Fibroblast of lung (primary cell): ENCODE results near the gene TRIM46. TPM values are rescaled to one million over a fixed set of nuclear protein-coding genes. Genes with fewer than 3 reads are reported as not detected.
"Not testable (repeated sequence)": the region's sequence is repeated elsewhere in the genome, so short reads cannot be mapped to it uniquely, and the experiment has no call there.

Experiments
- DNase-seq, 2 donors: peaks; one replicate each; pipeline versions ENCODE4 v3.0.0 to v3.0.0-alpha.2; 2010; ENCODE audit warnings: low read depth in 2 of 2
- H2AFZ ChIP-seq: 2 replicates; pipeline ENCODE4 v1.5.1; 2012; ENCODE audit warnings: low read length, control low read depth, inconsistent platforms
- H3K27ac ChIP-seq: 2 replicates; pipeline ENCODE4 v1.5.1; 2011; ENCODE audit warnings: low read length, control low read depth; ENCODE audit not compliant: insufficient read depth
- H3K27me3 ChIP-seq: 2 replicates; pipeline ENCODE4 v1.5.1; 2011; ENCODE audit warnings: mild to moderate bottlenecking, low read length; ENCODE audit not compliant: control insufficient read depth, insufficient read depth
- H3K36me3 ChIP-seq: 2 replicates; pipeline ENCODE4 v1.5.1; 2011; ENCODE audit warnings: low read length; ENCODE audit not compliant: control insufficient read depth, insufficient read depth
- H3K4me1 ChIP-seq: 2 replicates; pipeline ENCODE4 v1.5.1; 2011; ENCODE audit warnings: low read length; ENCODE audit not compliant: control insufficient read depth, insufficient read depth; ENCODE audit errors: extremely low read depth
- H3K4me2 ChIP-seq: 2 replicates; pipeline ENCODE4 v1.5.1; 2011; ENCODE audit warnings: low read length, control low read depth; ENCODE audit not compliant: insufficient read depth; ENCODE audit errors: extremely low read depth
- H3K4me3 ChIP-seq, 4 experiments: fragments of 200-600 bp in 1 of 4; sonication (generic) in 1 of 4; replicated peaks in 1 of 4; 2 replicates each; pipeline ENCODE4 v1.5.1; 2011 to 2016; ENCODE audit warnings: low read length in 4 of 4, low read depth in 3 of 4, mild to moderate bottlenecking in 3 of 4, control low read depth in 2 of 4, inconsistent platforms in 1 of 4, mixed read lengths in 1 of 4; ENCODE audit not compliant: insufficient read depth in 1 of 4; ENCODE audit errors: control extremely low read depth in 1 of 4
- H3K79me2 ChIP-seq: 2 replicates; pipeline ENCODE4 v1.5.1; 2012; ENCODE audit warnings: mild to moderate bottlenecking, low read length, inconsistent platforms; ENCODE audit not compliant: control insufficient read depth, insufficient read depth
- H3K9ac ChIP-seq: 2 replicates; pipeline ENCODE4 v1.5.1; 2011; ENCODE audit warnings: mild to moderate bottlenecking, low read length, control low read depth; ENCODE audit not compliant: insufficient read depth
- H3K9me3 ChIP-seq: 2 replicates; pipeline ENCODE4 v1.5.1; 2012; ENCODE audit warnings: low read depth, low read length; ENCODE audit not compliant: control insufficient read depth, insufficient read depth
- H4K20me1 ChIP-seq: 2 replicates; pipeline ENCODE4 v1.5.1; 2011; ENCODE audit warnings: low read length; ENCODE audit not compliant: control insufficient read depth, insufficient read depth; ENCODE audit errors: extremely low read depth
- polyA plus RNA-seq, 2 donors: library from polyadenylated mRNA; depleted of rRNA in 1 of 2; stranded (reverse) in 1 of 2; unstranded in 1 of 2; fragments of >200 nt; gene quantifications; 2 replicates each; pipeline ENCODE4 v1.2.1, GENCODE V29; 2011 to 2012; ENCODE audit warnings: missing spikeins in 1 of 2
- total RNA-seq: library from RNA; depleted of rRNA; stranded (reverse); fragments of >200 nt; gene quantifications from 2 replicates; pipeline ENCODE4 v1.2.1, GENCODE V29; 2014

TRIM46 gene
- total and polyA plus RNA-seq, 2 donors (not counting 1 experiment from before 2014, with no cell fraction given), result 1.9 to 4.0 TPM

GRCh38 chr1:155232001-155232978, 58.6 kb downstream of the TRIM46 start:
- H3K9me3 ChIP-seq, H3K79me2 ChIP-seq, H3K9ac ChIP-seq, H3K27me3 ChIP-seq, H3K36me3 ChIP-seq, H3K4me3 ChIP-seq, H2AFZ ChIP-seq, H3K4me1 ChIP-seq, H4K20me1 ChIP-seq, H3K4me2 ChIP-seq, H3K27ac ChIP-seq: not testable (repeated sequence)
- peak; percentile 46 to 80 for DNase-seq

GRCh38 chr1:155233502-155233901, 59.9 kb downstream of the TRIM46 start:
- H3K4me2 ChIP-seq, H3K36me3 ChIP-seq: not testable (repeated sequence)

More at GRCh38 chr1:155233502-155233901, 59.9 kb downstream of the TRIM46 start:
- not testable (repeated sequence) for H3K79me2 ChIP-seq, DNase-seq, H3K4me1 ChIP-seq, H3K27me3 ChIP-seq, H3K9ac ChIP-seq, H3K9me3 ChIP-seq, H3K4me3 ChIP-seq, H2AFZ ChIP-seq, H3K27ac ChIP-seq, H4K20me1 ChIP-seq

Other genes starting within 250 kb of the TRIM46 start
- 8.5 and 10.1 TPM in 2 replicates for gene PMVK, start 237.1 kb upstream of the TRIM46 start, total RNA-seq
- 25.1 and 33.5 TPM in 2 replicates for gene PMVK, start 237.1 kb upstream of the TRIM46 start, polyA plus RNA-seq
- gene PBXIP1, start 217.8 kb upstream of the TRIM46 start, total RNA-seq, result 106 and 113 TPM in 2 replicates
- gene PBXIP1, start 217.8 kb upstream of the TRIM46 start, polyA plus RNA-seq, result 21.1 and 32.8 TPM in 2 replicates
- gene PYGO2, start 212.1 kb upstream of the TRIM46 start, total RNA-seq, result 19.3 and 28.1 TPM in 2 replicates
- 15.3 and 17.4 TPM in 2 replicates for gene PYGO2, start 212.1 kb upstream of the TRIM46 start, polyA plus RNA-seq
- 220 and 245 TPM in 2 replicates for gene SHC1, start 203.1 kb upstream of the TRIM46 start, total RNA-seq
- 277 and 289 TPM in 2 replicates for gene SHC1, start 203.1 kb upstream of the TRIM46 start, polyA plus RNA-seq
- gene CKS1B, start 199.2 kb upstream of the TRIM46 start, total RNA-seq, result 23.9 and 40.3 TPM in 2 replicates
- 55.4 and 176 TPM in 2 replicates for gene CKS1B, start 199.2 kb upstream of the TRIM46 start, polyA plus RNA-seq
- 20.5 and 24.9 TPM in 2 replicates for gene FLAD1, start 190.5 kb upstream of the TRIM46 start, total RNA-seq
- gene FLAD1, start 190.5 kb upstream of the TRIM46 start, polyA plus RNA-seq, result 11.8 and 20.1 TPM in 2 replicates
- gene LENEP, start 180.3 kb upstream of the TRIM46 start, total RNA-seq, result 0.26 TPM in 1 of 2 replicates, not detected in the other
- not detected in 2 replicates for gene LENEP, start 180.3 kb upstream of the TRIM46 start, polyA plus RNA-seq
- gene ZBTB7B, start 171.0 kb upstream of the TRIM46 start, total RNA-seq, result 12.3 and 19.3 TPM in 2 replicates
- 6.2 and 7.0 TPM in 2 replicates for gene ZBTB7B, start 171.0 kb upstream of the TRIM46 start, polyA plus RNA-seq
- under 0.01 and 0.17 TPM in 2 replicates for gene DCST2, start 140.1 kb upstream of the TRIM46 start, total RNA-seq
- gene DCST2, start 140.1 kb upstream of the TRIM46 start, polyA plus RNA-seq, result 0.06 and 0.10 TPM in 2 replicates
- gene DCST1, start 140.0 kb upstream of the TRIM46 start, total RNA-seq, result not detected in 2 replicates
- not detected in 2 replicates for gene DCST1, start 140.0 kb upstream of the TRIM46 start, polyA plus RNA-seq
- gene ADAM15, start 122.5 kb upstream of the TRIM46 start, total RNA-seq, result 49.1 and 58.5 TPM in 2 replicates
- gene ADAM15, start 122.5 kb upstream of the TRIM46 start, polyA plus RNA-seq, result 19.5 and 28.9 TPM in 2 replicates
- gene EFNA4, start 110.1 kb upstream of the TRIM46 start, total RNA-seq, result 2.8 and 3.8 TPM in 2 replicates
- 2.6 and 4.3 TPM in 2 replicates for gene EFNA4, start 110.1 kb upstream of the TRIM46 start, polyA plus RNA-seq
- 0.33 and 0.51 TPM in 2 replicates for gene EFNA3, start 95.0 kb upstream of the TRIM46 start, total RNA-seq
- gene EFNA3, start 95.0 kb upstream of the TRIM46 start, polyA plus RNA-seq, result 0.16 and 0.30 TPM in 2 replicates
- gene EFNA1, start 46.0 kb upstream of the TRIM46 start, total RNA-seq, result 0.26 TPM in 1 of 2 replicates, not detected in the other
- gene EFNA1, start 46.0 kb upstream of the TRIM46 start, polyA plus RNA-seq, result 0.06 and 0.07 TPM in 2 replicates
- gene SLC50A1, start 38.0 kb upstream of the TRIM46 start, total RNA-seq, result 35.4 and 61.1 TPM in 2 replicates
- 29.4 and 36.0 TPM in 2 replicates for gene SLC50A1, start 38.0 kb upstream of the TRIM46 start, polyA plus RNA-seq
- 27.7 and 40.5 TPM in 2 replicates for gene DPM3, start 33.3 kb upstream of the TRIM46 start, total RNA-seq
- 31.9 and 35.4 TPM in 2 replicates for gene DPM3, start 33.3 kb upstream of the TRIM46 start, polyA plus RNA-seq
- 122 and 125 TPM in 2 replicates for gene KRTCAP2, start 545 bp upstream of the TRIM46 start, total RNA-seq
- gene KRTCAP2, start 545 bp upstream of the TRIM46 start, polyA plus RNA-seq, result 123 and 134 TPM in 2 replicates
- 36.8 and 38.3 TPM in 2 replicates for gene THBS3, start 34.0 kb downstream of the TRIM46 start, total RNA-seq
- gene THBS3, start 34.0 kb downstream of the TRIM46 start, polyA plus RNA-seq, result 30.0 and 39.6 TPM in 2 replicates
- gene MTX1, start 34.8 kb downstream of the TRIM46 start, total RNA-seq, result 36.7 and 46.6 TPM in 2 replicates
- gene MTX1, start 34.8 kb downstream of the TRIM46 start, polyA plus RNA-seq, result 42.2 and 52.4 TPM in 2 replicates
- 5.4 and 12.9 TPM in 2 replicates for gene ENTREP3, start 81.6 kb downstream of the TRIM46 start, total RNA-seq
- 8.5 and 14.3 TPM in 2 replicates for gene ENTREP3, start 81.6 kb downstream of the TRIM46 start, polyA plus RNA-seq
- 25.2 and 33.2 TPM in 2 replicates for gene SCAMP3, start 88.5 kb downstream of the TRIM46 start, total RNA-seq
- gene SCAMP3, start 88.5 kb downstream of the TRIM46 start, polyA plus RNA-seq, result 106 and 151 TPM in 2 replicates
- gene CLK2, start 99.7 kb downstream of the TRIM46 start, total RNA-seq, result 21.3 and 26.8 TPM in 2 replicates
- gene CLK2, start 99.7 kb downstream of the TRIM46 start, polyA plus RNA-seq, result 34.0 and 40.9 TPM in 2 replicates
- gene HCN3, start 103.6 kb downstream of the TRIM46 start, total RNA-seq, result 0.99 and 1.0 TPM in 2 replicates
- 0.79 and 0.86 TPM in 2 replicates for gene HCN3, start 103.6 kb downstream of the TRIM46 start, polyA plus RNA-seq
- gene PKLR, start 127.6 kb downstream of the TRIM46 start, total RNA-seq, result not detected in 2 replicates
- not detected in 2 replicates for gene PKLR, start 127.6 kb downstream of the TRIM46 start, polyA plus RNA-seq
- 279 and 840 TPM in 2 replicates for gene FDPS, start 135.0 kb downstream of the TRIM46 start, total RNA-seq
- gene FDPS, start 135.0 kb downstream of the TRIM46 start, polyA plus RNA-seq, result 399 TPM in 2 replicates
- 9.8 and 12.6 TPM in 2 replicates for gene RUSC1, start 147.0 kb downstream of the TRIM46 start, total RNA-seq
- gene RUSC1, start 147.0 kb downstream of the TRIM46 start, polyA plus RNA-seq, result 16.4 and 22.8 TPM in 2 replicates